CD4-positive, alpha-beta T cell (primary cell): Measurements from ENCODE around the gene ZFP1. TPM values are rescaled to one million over a fixed set of nuclear protein-coding genes. Genes with fewer than 3 reads are reported as not detected.

Experiments
- ATAC-seq: fragments of 200-7000 bp; cut with Tn5 transposase; one replicate; pipeline ENCODE4 v1.10.0; 2022; ENCODE audit warnings: mild to moderate bottlenecking; ENCODE audit not compliant: poor library complexity
- CTCF ChIA-PET: fragments of 350-600 bp; sonication (Branson Sonifier 250); formaldehyde crosslinking; loops from one replicate; lab custom pipeline; 2021; ENCODE audit warnings: antibody characterized with exemption, inconsistent platforms; lab: Charles Lee
- POLR2A ChIA-PET: fragments of 350-600 bp; sonication (Branson Sonifier 250); formaldehyde crosslinking; loops from one replicate; lab custom pipeline; 2021; ENCODE audit warnings: antibody characterized with exemption, inconsistent platforms; lab: Charles Lee
- DNase-seq, 14 experiments: peaks; one replicate each; pipeline ENCODE4 v3.0.0-alpha.2; 2013 to 2020; ENCODE audit warnings: mixed read lengths in 2 of 14
- H3K27ac ChIP-seq, 2 donors: one replicate each; pipeline versions ENCODE4 v1.5.1 to v1.7.0; 2013; ENCODE audit warnings: low read length in 2 of 2, low read depth in 1 of 2, mild to moderate bottlenecking in 1 of 2
- H3K27me3 ChIP-seq, 2 experiments: 1 replicate in 1 of 2; 2 replicates in 1 of 2; pipeline versions ENCODE4 v1.6.1 to v1.7.0; 2013; ENCODE audit warnings: low read length in 2 of 2, control low read depth in 1 of 2, mild to moderate bottlenecking in 1 of 2, moderate library complexity in 1 of 2; ENCODE audit not compliant: insufficient read depth in 2 of 2, control insufficient read depth in 1 of 2
- H3K36me3 ChIP-seq: one replicate; pipeline ENCODE4 v1.6.1; 2013; ENCODE audit warnings: low read length, control low read depth; ENCODE audit not compliant: insufficient read depth
- H3K4me1 ChIP-seq: one replicate; pipeline ENCODE4 v1.6.1; 2013; ENCODE audit warnings: low read length, control low read depth; ENCODE audit not compliant: insufficient read depth
- H3K4me3 ChIP-seq: one replicate; pipeline ENCODE4 v1.5.1; 2013; ENCODE audit warnings: mild to moderate bottlenecking, low read length, moderate library complexity
- H3K9me3 ChIP-seq, 2 experiments: 1 replicate in 1 of 2; 2 replicates in 1 of 2; pipeline versions ENCODE4 v1.6.1 to v1.7.0; 2013; ENCODE audit warnings: low read length in 2 of 2, mild to moderate bottlenecking in 2 of 2, control low read depth in 1 of 2, moderate library complexity in 1 of 2; ENCODE audit not compliant: control insufficient read depth in 1 of 2, insufficient read depth in 1 of 2
- H3K27ac Mint-ChIP-seq: one replicate; pipeline ENCODE4 v1.8.0; 2020; ENCODE audit warnings: mixed read lengths
- H3K27me3 Mint-ChIP-seq: one replicate; pipeline ENCODE4 v1.8.0; 2021; ENCODE audit warnings: mixed read lengths
- H3K36me3 Mint-ChIP-seq: one replicate; pipeline ENCODE4 v1.8.0; 2021; ENCODE audit warnings: low read depth, mixed read lengths
- H3K4me1 Mint-ChIP-seq: one replicate; pipeline ENCODE4 v1.8.0; 2021; ENCODE audit warnings: low read depth, mixed read lengths
- H3K4me3 Mint-ChIP-seq: one replicate; pipeline ENCODE4 v1.8.0; 2020; ENCODE audit warnings: mild to moderate bottlenecking, mixed read lengths
- H3K9me3 Mint-ChIP-seq: one replicate; pipeline ENCODE4 v1.8.0; 2020; ENCODE audit warnings: mixed read lengths
- intact Hi-C, 2 experiments: fragments of 100-400 bp; cut with DNase I in 1 of 2; cut with micrococcal nuclease in 1 of 2; formaldehyde crosslinking; loops; one replicate each; pipeline versions ENCODE4 v1.15.1 to v1.9.0; 2023 to 2025; cut with DNase I, micrococcal nuclease
- polyA plus RNA-seq, 2 donors: library from polyadenylated mRNA; unstranded; fragments of 120-200 nt; gene quantifications; one replicate each; pipeline ENCODE4 v1.2.1, GENCODE V29; 2013
- total RNA-seq, 174 experiments: library from RNA in 2 of 174; stranded (reverse) in 2 of 174; gene quantifications; one replicate each; pipeline ENCODE4 v1.2.3 and lab custom pipeline; 2021 to 2026
- TF ChIP-seq, protein P1 (sequence below): fragments of 200-600 bp; IDR thresholded peaks from one replicate; pipeline ENCODE4 v1.8.0; 2022; ENCODE audit warnings: antibody characterized with exemption, mild to moderate bottlenecking

Gene ZFP1
- total RNA-seq (1 to 10 TPM; 6.2 to 7.5 TPM), total RNA-seq (lab: John Stamatoyannopoulos, UW) (11.9 to 34.7 (median 23.4) reads per million in 172 experiments)
- polyA plus RNA-seq (2013, experiment 1 of 2), result 12.1 TPM
- polyA plus RNA-seq (2013, experiment 2 of 2), result 9.2 TPM

DNA sequence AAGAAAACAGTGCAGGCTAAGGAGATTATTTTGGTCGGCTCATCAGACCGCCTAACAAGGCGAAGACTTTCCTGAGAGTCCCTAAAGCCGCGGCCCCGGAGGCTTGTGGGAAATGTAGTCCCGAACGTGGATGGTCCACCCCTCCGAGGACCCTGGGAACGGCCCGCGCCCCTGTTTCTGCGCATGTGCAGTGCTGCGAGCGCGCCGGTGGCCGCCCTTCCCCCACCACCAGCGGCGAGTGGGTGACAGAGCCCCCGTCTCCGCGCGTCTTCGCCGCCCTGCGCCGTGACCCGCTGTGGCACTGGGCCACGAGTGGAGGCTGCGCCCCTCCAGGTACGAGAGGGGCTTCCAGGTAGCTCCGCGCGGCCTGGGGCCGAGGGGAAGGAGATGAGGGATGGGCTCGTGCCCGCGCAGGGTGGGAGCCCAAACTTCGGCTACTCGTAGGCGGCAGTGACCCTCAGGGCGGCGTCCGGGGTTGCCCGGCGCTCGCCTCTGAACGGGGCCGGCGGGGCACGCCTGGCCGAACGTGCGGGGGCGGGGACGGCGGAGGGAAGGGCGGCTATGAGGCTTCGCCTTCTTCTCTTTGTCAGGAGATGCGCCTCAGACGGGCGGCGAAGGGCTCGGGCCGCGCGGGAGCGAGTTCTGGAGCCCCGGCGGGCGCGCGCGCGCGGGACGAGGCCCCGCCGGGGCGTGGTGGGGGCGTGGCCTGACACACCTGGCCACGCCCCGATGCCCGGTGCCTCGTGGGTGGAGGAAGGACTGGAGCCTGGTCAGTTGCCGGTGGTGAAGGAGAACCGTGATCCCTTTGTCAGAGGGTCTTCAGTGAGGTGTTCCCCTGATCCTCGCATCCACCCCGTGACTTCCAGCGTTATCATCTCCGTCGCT, at the start of gene ZFP1:
Gene ZFP1 (plus strand): TSS at position 214 of the 885 bp plus-strand sequence. CDS start 4,428 bp downstream, outside the sequence.
- peak within 1 kb of the TSS; percentile 94 for H3K4me3 Mint-ChIP-seq
- peak within 1 kb of the TSS; percentile 82 for H3K4me3 ChIP-seq
- peaks cover 2% of the 10 kb centered on the region for H3K36me3 ChIP-seq
- H3K9me3 Mint-ChIP-seq, result peaks cover 13% of the 10 kb centered on the region
- POLR2A ChIA-PET, result interaction anchor here (0.6 to 1.2 kb wide), 2 partner anchors 164 to 532 kb away, joined by 3 to 5 read pairs; partner anchors contain the start of gene WDR59
- H3K27me3 ChIP-seq, result no peaks in the 10 kb centered on the region
- TF ChIP-seq, protein P1, sequence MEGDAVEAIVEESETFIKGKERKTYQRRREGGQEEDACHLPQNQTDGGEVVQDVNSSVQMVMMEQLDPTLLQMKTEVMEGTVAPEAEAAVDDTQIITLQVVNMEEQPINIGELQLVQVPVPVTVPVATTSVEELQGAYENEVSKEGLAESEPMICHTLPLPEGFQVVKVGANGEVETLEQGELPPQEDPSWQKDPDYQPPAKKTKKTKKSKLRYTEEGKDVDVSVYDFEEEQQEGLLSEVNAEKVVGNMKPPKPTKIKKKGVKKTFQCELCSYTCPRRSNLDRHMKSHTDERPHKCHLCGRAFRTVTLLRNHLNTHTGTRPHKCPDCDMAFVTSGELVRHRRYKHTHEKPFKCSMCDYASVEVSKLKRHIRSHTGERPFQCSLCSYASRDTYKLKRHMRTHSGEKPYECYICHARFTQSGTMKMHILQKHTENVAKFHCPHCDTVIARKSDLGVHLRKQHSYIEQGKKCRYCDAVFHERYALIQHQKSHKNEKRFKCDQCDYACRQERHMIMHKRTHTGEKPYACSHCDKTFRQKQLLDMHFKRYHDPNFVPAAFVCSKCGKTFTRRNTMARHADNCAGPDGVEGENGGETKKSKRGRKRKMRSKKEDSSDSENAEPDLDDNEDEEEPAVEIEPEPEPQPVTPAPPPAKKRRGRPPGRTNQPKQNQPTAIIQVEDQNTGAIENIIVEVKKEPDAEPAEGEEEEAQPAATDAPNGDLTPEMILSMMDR, result no peak
- ATAC-seq (peak; percentile 91), DNase-seq (peak; percentile 91 to 96 (median 93))
- intact Hi-C loops, result loop anchor here (2.0 to 10.0 kb wide), 4 partner anchors 74 to 851 kb away; partner anchors contain the start of genes GABARAPL2 (in 1 of the 2), PSMD7 (in 1 of the 2) and RFWD3 (in 1 of the 2)
- peaks cover 9% of the 10 kb centered on the region for H3K4me1 ChIP-seq
- H3K27ac ChIP-seq, result peak within 1 kb of the TSS; percentile 80 to 88
- CTCF ChIA-PET, result interaction anchor here (0.9 kb wide), 1 partner anchor 37 kb away, joined by 4 read pairs; no protein-coding TSS in a partner anchor
- no peaks in the 10 kb centered on the region for H3K27me3 Mint-ChIP-seq
- H3K27ac Mint-ChIP-seq, result peak within 1 kb of the TSS; percentile 88
- peaks cover 22% of the 10 kb centered on the region for H3K4me1 Mint-ChIP-seq
- peaks cover 4 to 14% of the 10 kb centered on the region in 2 experiments for H3K9me3 ChIP-seq
- peaks cover 37% of the 10 kb centered on the region for H3K36me3 Mint-ChIP-seq

- TF ChIP-seq, protein P1, result no peak
- H3K9me3 ChIP-seq, result no peaks in the 10 kb centered on the region
- intact Hi-C loops, result no loop called here
- DNase-seq (no peak), ATAC-seq (no peak)
- no peak overlapping the region for H3K4me3 ChIP-seq
- CTCF ChIA-PET, result interaction anchor here (1.3 to 4.3 kb wide), 3 partner anchors 12 to 101 kb away, joined by 4 to 35 read pairs (median 8); partner anchors contain the start of gene ZNRF1
- H3K36me3 ChIP-seq, result peaks cover 5% of the 10 kb centered on the region
- Mint-ChIP-seq H3K4me1 (peaks cover 52% of the 10 kb centered on the region), H3K27ac (peak overlapping the region; percentile 85), H3K27me3 (no peaks in the 10 kb centered on the region), H3K9me3 (no peaks in the 10 kb centered on the region), H3K36me3 (no peaks in the 10 kb centered on the region), H3K4me3 (peak overlapping the region; percentile 50)
- POLR2A ChIA-PET, result interaction anchor here (0.6 to 6.2 kb wide), 5 partner anchors 11 to 114 kb away, joined by 3 to 35 read pairs (median 9); partner anchors contain the start of genes WDR59 and ZNRF1
- peaks cover 42% of the 10 kb centered on the region for H3K4me1 ChIP-seq
- H3K27me3 ChIP-seq, result no peaks in the 10 kb centered on the region
- H3K27ac ChIP-seq, result peak overlapping the region; percentile 66
These were observed 49.2 kb upstream of the ZFP1 start for GRCh38 chr16:75099075-75099667.
